Esophagus (tissue), 2 donors: ENCODE data around the gene ARHGDIA. TPM values are rescaled to one million over a fixed set of nuclear protein-coding genes. Genes with fewer than 3 reads are reported as not detected.

Experiments
- H3K27ac ChIP-seq, 2 donors: one replicate each; pipeline ENCODE4 v1.5.1; 2013; ENCODE audit warnings: low read depth in 2 of 2, mild to moderate bottlenecking in 2 of 2, inconsistent platforms in 1 of 2, low read length in 1 of 2, moderate library complexity in 1 of 2
- H3K27me3 ChIP-seq, 2 donors: one replicate each; pipeline ENCODE4 v1.6.1; 2013; ENCODE audit warnings: low read length in 2 of 2, control low read depth in 1 of 2, mild to moderate bottlenecking in 1 of 2; ENCODE audit not compliant: insufficient read depth in 2 of 2, control insufficient read depth in 1 of 2
- H3K36me3 ChIP-seq, 2 donors: one replicate each; pipeline ENCODE4 v1.6.1; 2013; ENCODE audit warnings: low read length in 1 of 2; ENCODE audit not compliant: control insufficient read depth in 2 of 2, insufficient read depth in 2 of 2
- H3K4me1 ChIP-seq, 2 donors: one replicate each; pipeline ENCODE4 v1.6.1; 2013; ENCODE audit warnings: low read length in 1 of 2; ENCODE audit not compliant: control insufficient read depth in 2 of 2, insufficient read depth in 2 of 2
- H3K4me3 ChIP-seq, 2 donors: one replicate each; pipeline ENCODE4 v1.5.1; 2013; ENCODE audit warnings: low read length in 2 of 2, mild to moderate bottlenecking in 2 of 2, low read depth in 1 of 2, moderate library complexity in 1 of 2
- H3K9me3 ChIP-seq, 2 donors: one replicate each; pipeline ENCODE4 v1.6.1; 2013; ENCODE audit warnings: mild to moderate bottlenecking in 2 of 2, low read depth in 1 of 2, low read length in 1 of 2, moderate library complexity in 1 of 2; ENCODE audit not compliant: control insufficient read depth in 2 of 2, insufficient read depth in 1 of 2
- WGBS, 2 donors: extraction: QIAGEN DNeasy Blood & Tissue Kit; methylation state at CpG; one replicate each; pipeline ENCODE4 v1.1.7; 2013; 5-methylcytosine and 5-hydroxymethylcytosine counted together
- polyA plus RNA-seq, 2 donors: library from polyadenylated mRNA; stranded (reverse); fragments of 200-250 nt; gene quantifications; one replicate each; pipeline ENCODE4 v1.2.3, GENCODE V29; 2013
- donor health status: healthy with polysubstance abuse.
- donor health status: Bipolar disorder and iron deficiency.

Gene ARHGDIA
- polyA plus RNA-seq, 2 donors, result 201 to 209 TPM

DNA sequence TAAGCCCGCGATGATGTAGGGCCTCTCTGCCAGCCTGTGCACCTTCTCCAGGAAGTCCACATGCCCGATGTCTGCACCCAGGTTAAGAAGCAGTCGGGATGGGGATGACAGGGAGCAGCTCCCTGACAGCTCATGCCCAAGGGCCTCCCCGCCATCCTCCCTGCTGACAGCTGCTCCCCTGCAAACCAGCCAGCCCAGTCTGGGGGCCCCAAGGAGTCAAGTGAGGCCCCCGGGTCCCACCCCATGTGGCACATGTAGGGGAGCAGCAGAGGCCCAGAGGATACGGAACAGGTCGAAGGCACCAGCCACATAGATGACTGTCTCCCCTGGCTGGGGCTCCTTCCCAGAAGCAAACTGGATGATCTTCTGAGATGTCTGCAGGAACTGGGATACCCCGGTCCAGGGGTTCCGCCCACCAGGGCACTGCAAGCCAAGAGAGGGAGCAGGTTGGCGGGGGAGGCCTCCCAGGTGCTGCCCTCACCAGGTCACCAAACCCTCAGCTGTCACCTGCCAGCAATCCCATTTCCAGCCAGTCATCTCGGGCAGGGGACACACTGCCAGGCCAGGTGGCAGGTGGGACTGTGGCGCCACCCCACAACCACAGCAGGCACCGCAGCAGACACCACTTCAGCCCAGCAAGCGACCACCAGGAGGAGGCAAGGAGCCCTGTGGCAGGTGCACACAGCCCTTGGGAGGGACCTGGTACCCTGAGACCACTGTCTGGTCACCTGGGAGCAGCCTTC, 35.5 kb upstream of the ARHGDIA start:
- Histone ChIP-seq H3K36me3 (peaks cover 3 to 49% of the 10 kb centered on the region in 2 donors), H3K27me3 (no peaks in the 10 kb centered on the region), H3K27ac (no peak overlapping the region), H3K4me1 (peaks cover 10 to 19% of the 10 kb centered on the region in 2 donors), H3K4me3 (no peak overlapping the region), H3K9me3 (no peaks in the 10 kb centered on the region)
- 89% methylated on average over 15 of the region's 15 CpGs for WGBS, 2 donors

DNA sequence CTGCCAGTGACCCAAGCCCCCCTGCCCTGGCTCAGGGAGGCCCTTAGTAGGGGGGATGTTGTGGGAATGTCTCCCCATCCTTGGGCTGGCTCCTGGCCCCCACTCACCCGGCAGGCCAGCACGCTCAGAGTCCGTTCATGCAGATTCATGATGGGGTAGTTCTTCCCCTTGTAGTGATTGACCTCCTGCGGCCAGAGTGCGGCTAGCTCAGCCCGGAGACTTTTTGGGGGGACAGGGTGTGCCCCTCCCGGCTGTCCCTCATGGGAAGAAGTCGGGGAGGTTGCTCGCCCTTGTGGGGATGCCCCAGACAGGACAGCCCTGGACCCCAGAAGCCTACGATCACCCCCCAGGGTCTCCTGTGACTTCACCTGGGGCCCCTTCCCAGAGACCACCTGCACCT, 34.9 kb upstream of the ARHGDIA start:
- Histone ChIP-seq H3K9me3 (no peaks in the 10 kb centered on the region), H3K27me3 (no peaks in the 10 kb centered on the region), H3K4me1 (peaks cover 10 to 21% of the 10 kb centered on the region in 2 donors), H3K4me3 (no peak overlapping the region), H3K36me3 (peaks cover 3 to 49% of the 10 kb centered on the region in 2 donors), H3K27ac (no peak overlapping the region)
- 93 to 95% methylated on average over 10 of the region's 10 CpGs for WGBS, 2 donors

DNA sequence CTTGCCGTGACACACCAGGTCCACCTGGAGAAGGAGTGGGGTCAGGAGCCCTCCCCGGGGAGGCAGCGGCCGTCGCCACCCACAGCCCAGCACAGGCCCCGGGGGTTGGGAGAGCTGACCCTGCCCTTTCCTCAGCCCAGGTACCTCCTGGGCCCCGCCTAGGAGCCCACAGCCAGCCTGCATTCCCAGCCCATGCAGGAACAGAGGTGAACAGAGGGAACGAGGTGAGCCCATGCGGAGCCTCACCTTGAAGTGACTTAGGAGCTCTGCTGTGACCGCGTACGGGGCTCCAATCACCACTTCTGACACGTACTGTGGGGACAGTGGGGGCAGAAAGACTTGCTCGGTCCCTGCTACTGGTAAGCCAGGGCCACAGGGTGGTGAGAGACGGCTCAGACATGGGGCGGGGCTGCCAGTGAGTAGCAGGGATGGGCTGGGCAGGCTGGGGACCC, 34.3 kb upstream of the ARHGDIA start:
- peaks cover 3 to 50% of the 10 kb centered on the region in 2 donors for H3K36me3 ChIP-seq
- no peaks in the 10 kb centered on the region for H3K27me3 ChIP-seq
- H3K4me1 ChIP-seq, result peaks cover 10 to 20% of the 10 kb centered on the region in 2 donors
- no peak overlapping the region for H3K27ac ChIP-seq
- H3K9me3 ChIP-seq, result no peaks in the 10 kb centered on the region
- 91 to 93% methylated on average over 16 of the region's 16 CpGs for WGBS, 2 donors
- no peak overlapping the region for H3K4me3 ChIP-seq

DNA sequence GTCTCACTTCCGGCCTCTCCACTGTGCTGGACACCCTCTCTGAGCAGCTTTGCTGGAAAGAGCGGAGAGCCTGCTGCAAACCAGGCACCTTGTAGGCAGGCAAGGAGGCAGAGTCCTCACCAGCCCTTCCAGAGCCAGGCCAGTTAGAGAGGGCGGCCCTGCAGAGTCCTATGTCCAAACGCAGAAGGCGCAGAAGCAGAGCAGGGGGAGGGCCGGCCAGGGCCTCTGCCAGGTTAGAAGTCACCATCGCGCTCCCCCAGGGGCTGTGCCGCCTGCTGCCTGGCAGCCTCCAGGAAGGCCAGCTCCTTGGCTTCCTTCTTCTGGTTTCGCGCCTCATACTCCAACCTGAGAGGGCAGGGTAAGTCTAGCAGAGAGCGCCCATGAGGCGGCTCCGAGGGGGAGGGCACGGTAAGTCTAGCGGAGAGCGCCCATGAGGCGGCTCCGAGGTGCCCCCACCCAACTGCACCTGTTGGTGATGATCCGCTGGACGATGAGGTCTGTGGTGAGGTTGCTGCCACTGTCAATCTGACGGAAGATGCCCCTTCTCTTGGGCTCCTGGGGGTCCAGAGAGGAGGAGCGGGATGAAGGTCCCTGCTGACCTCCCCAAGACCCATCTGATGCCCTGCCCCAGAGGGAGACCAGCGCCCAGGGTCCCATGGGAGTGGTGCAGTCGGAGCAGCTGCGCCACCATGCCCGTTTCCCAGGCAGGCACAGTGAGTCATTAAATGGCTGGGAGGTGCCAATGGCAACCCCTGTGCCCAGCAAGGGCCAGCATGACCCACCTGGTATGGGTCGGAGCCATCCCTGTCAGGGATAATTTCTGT, 33.7 kb upstream of the ARHGDIA start:
- 89 to 90% methylated on average over 27 to 28 of the region's 28 CpGs for WGBS, 2 donors
- Histone ChIP-seq H3K4me3 (no peak overlapping the region), H3K36me3 (peaks cover 3 to 56% of the 10 kb centered on the region in 2 donors)

DNA sequence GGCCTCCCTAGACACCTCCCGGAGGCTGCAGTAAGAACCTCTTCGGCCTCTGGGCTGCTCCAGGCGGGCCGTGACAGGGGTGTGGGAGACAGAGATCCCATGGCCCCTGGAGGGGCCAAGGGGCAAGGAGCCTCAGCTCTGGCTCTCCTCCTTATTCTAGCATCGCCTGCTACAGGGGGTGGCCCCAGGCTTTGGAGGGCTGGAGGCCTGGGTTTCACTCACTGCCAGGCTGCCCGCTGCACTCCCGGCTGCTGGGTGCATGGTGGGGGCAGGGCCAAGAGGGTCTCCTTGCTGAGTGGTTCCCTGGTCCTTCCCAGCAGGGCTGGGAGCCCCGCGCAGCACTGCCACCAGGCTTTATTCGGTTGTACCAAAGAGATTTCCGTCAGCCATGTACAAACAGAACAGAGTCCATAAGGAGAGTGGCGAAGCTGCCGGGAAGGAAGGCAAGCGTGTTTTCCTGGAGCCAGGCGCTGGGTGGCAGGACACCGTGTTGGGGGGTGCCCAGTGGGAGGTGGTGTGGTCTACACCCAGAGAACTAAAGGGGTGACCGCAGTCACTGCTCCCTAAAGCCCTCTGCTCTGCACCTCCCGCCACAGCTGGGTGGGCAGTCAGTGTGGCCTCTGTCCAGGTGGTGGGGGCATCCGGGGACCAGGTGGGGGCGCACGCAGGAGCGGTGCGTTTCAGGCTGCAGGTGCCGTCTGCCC, 32.9 kb upstream of the ARHGDIA start:
- no peaks in the 10 kb centered on the region for H3K27me3 ChIP-seq
- H3K9me3 ChIP-seq, result no peaks in the 10 kb centered on the region
- peaks cover 3 to 59% of the 10 kb centered on the region in 2 donors for H3K36me3 ChIP-seq
- no peak overlapping the region for H3K27ac ChIP-seq
- peaks cover 5 to 17% of the 10 kb centered on the region in 2 donors for H3K4me1 ChIP-seq
- no peak overlapping the region for H3K4me3 ChIP-seq
- 95% methylated on average over 24 of the region's 24 CpGs for WGBS, 2 donors

More for the DNA sequence above, 33.7 kb upstream of the ARHGDIA start:
- H3K27ac ChIP-seq, result no peak overlapping the region
- H3K27me3 ChIP-seq, result no peaks in the 10 kb centered on the region
- H3K9me3 ChIP-seq, result no peaks in the 10 kb centered on the region
- H3K4me1 ChIP-seq, result peaks cover 5 to 14% of the 10 kb centered on the region in 2 donors

DNA sequence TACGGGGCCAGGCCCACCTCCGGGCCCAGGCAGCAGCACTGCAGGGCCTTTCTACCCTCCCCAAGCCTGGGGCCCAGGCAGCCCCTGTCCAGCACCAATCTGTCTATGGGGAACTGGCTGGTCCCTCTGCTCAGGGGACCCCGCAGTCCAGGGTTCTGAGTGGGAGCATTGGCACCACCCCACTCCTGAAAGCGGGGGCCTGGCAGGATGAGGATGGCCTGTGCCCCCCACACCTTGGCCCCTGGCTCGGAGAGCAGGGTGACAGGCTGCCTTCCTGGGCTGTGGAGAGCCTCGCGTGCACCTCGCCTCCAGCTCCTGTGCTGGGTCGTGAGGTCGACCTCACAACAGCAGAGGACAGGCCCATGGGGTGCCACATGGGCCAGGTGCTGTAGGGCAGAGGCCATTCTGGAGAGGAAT, 32.3 kb upstream of the ARHGDIA start:
- 92 to 96% methylated on average over 10 of the region's 10 CpGs for WGBS, 2 donors
- peaks cover 3 to 57% of the 10 kb centered on the region in 2 donors for H3K36me3 ChIP-seq

DNA sequence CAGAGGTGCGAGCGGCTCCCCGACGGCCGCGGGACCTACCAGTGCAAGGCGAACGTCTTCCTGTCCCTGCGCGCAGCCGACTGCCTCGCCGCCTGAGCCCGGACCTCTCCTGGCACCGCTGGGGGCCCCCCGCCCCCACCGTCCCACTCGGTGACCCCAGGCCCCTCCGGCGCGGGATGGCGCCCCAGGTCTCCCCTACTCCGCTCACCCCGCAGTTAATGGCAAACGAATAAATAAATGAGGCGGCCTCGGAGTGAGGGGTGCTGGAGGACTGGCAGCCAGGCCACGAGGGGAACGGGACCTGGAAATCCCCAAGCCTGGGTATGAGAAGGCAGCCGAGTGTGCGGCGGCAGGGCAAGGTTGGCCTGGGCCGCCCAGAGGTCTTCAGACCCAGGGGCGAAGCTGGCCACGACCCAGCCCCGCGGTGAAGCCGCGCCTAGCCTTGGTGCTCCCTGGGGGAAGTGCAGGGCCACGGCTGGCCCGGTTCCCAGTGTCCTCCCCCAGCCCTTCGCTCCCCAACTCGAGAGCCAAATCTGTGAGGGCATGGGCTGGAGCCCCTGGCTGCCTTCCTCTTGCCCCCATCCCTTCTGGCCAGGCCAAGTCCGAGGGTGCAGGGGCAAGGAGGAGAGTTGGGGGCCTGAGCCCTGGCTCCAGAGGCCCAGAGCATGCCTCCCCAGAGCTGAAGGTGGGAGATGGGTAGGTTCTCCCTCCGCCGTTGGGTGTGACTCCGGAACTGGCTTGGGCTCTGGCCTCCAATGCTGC, 31.7 kb upstream of the ARHGDIA start:
- peaks cover 3 to 54% of the 10 kb centered on the region in 2 donors for H3K36me3 ChIP-seq
- peaks cover 5 to 20% of the 10 kb centered on the region in 2 donors for H3K4me1 ChIP-seq
- no peak overlapping the region for H3K27ac ChIP-seq
- 34 to 39% methylated on average over 43 to 47 of the region's 47 CpGs for whole genome bisulfite sequencing, 2 donors
- no peaks in the 10 kb centered on the region for H3K27me3 ChIP-seq
- H3K9me3 ChIP-seq, result no peaks in the 10 kb centered on the region
- H3K4me3 ChIP-seq, result peak overlapping the region; percentile 29 to 36

More for the DNA sequence above, 32.3 kb upstream of the ARHGDIA start:
- H3K4me1 ChIP-seq, result peaks cover 5 to 20% of the 10 kb centered on the region in 2 donors
- H3K27ac ChIP-seq, result no peak overlapping the region
- no peaks in the 10 kb centered on the region for H3K27me3 ChIP-seq
- H3K9me3 ChIP-seq, result no peaks in the 10 kb centered on the region
- H3K4me3 ChIP-seq, result no peak overlapping the region

DNA sequence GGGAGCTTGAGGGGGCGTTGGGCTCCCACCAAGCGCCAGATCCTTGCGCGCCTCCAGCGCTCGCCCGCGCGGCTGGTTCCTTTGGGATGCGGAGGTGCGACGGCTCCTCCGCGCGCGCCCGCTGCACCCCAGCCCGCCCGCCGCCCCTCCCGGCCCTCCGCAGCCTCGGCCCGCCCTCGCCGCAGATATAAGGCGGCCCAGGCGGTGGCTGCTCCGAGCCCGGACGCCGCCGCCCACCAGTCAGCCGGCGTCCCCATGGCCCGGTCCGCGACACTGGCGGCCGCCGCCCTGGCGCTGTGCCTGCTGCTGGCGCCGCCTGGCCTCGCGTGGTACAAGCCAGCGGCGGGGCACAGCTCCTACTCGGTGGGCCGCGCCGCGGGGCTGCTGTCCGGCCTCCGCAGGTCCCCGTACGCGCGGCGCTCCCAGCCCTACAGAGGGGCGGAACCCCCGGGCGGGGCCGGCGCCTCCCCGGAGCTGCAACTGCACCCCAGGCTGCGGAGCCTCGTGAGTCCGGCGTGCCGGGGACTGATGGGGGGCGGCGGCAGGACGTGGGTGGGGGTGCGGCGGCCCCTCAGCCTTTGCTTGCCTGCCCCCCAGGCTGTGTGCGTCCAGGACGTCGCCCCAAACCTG, 31.0 kb upstream of the ARHGDIA start, which contains the start of gene NPB:
Gene NPB, plus strand, starts transcription at position 216 of the 630 bp plus-strand sequence. Its CDS starts 40 bp downstream, at position 256.
- H3K27ac ChIP-seq, result no peak within 1 kb of the TSS
- peaks cover under 1 to 48% of the 10 kb centered on the region in 2 donors for H3K36me3 ChIP-seq
- H3K27me3 ChIP-seq, result no peaks in the 10 kb centered on the region
- H3K9me3 ChIP-seq, result no peaks in the 10 kb centered on the region
- 1% methylated on average over 33 to 79 of the region's 79 CpGs for WGBS, 2 donors
- peak within 1 kb of the TSS; percentile 29 to 36 for H3K4me3 ChIP-seq
- H3K4me1 ChIP-seq, result peaks cover 5 to 20% of the 10 kb centered on the region in 2 donors
